COLO668 (cell line): Measurements from ENCODE around the gene SPPL3.
"Not testable (repeated sequence)": the region's sequence is repeated elsewhere in the genome, so short reads cannot be mapped to it uniquely, and the experiment has no call there.

Source experiments
- DNase-seq: peaks from one replicate; lab custom pipeline; 2025; ENCODE audit not compliant: unreplicated experiment; lab: John Stamatoyannopoulos, UW

The SPPL3 gene

GRCh38 chr12:120820884-120821510 lies 83.2 kb downstream of the SPPL3 start:
- DNase-seq, result no peak

GRCh38 chr12:120818416-120818815 lies 85.7 kb downstream of the SPPL3 start:
- DNase-seq, result no peak

GRCh38 chr12:120817559-120818330 lies 86.4 kb downstream of the SPPL3 start:
- no peak for DNase-seq

GRCh38 chr12:120816363-120816762 lies 87.8 kb downstream of the SPPL3 start:
- no peak for DNase-seq

- DNase-seq, result no peak
Observed at GRCh38 chr12:120814903-120815429, 89.2 kb downstream of the SPPL3 start.

GRCh38 chr12:120814203-120814902 lies 89.8 kb downstream of the SPPL3 start:
- DNase-seq, result no peak

- no peak for DNase-seq
Observed at GRCh38 chr12:120813588-120814153, 90.5 kb downstream of the SPPL3 start.

- no peak for DNase-seq
Observed at GRCh38 chr12:120810021-120810420, 94.1 kb downstream of the SPPL3 start.

- DNase-seq, result no peak
Observed at GRCh38 chr12:120804428-120804827, 99.7 kb downstream of the SPPL3 start.

GRCh38 chr12:120801146-120801545 lies 103.0 kb downstream of the SPPL3 start:
- DNase-seq, result no peak

- no peak for DNase-seq
Observed at GRCh38 chr12:120800665-120801064, 103.5 kb downstream of the SPPL3 start.

GRCh38 chr12:120799243-120800045 lies 104.7 kb downstream of the SPPL3 start:
- DNase-seq, result no peak

- no peak for DNase-seq
Observed at GRCh38 chr12:120798696-120799095, 105.5 kb downstream of the SPPL3 start.

- no peak for DNase-seq
Observed at GRCh38 chr12:120797677-120798642, 106.2 kb downstream of the SPPL3 start.

- DNase-seq, result no peak
Observed at GRCh38 chr12:120795441-120796178, 108.5 kb downstream of the SPPL3 start.

GRCh38 chr12:120793357-120793756 lies 110.8 kb downstream of the SPPL3 start:
- DNase-seq, result no peak

- DNase-seq, result not testable (repeated sequence)
Observed at GRCh38 chr12:120792456-120792855, 111.7 kb downstream of the SPPL3 start.

GRCh38 chr12:120791669-120792176 lies 112.4 kb downstream of the SPPL3 start:
- DNase-seq, result no peak

GRCh38 chr12:120790114-120790513 lies 114.0 kb downstream of the SPPL3 start:
- no peak for DNase-seq
